Kidney epithelial cell (primary cell): ENCODE data around the gene SH3BGRL3. TPM values are rescaled to one million over a fixed set of nuclear protein-coding genes. Genes with fewer than 3 reads are reported as not detected.
"Not testable (repeated sequence)": the region's sequence is repeated elsewhere in the genome, so short reads cannot be mapped to it uniquely, and the experiment has no call there.

Experiments used
- DNase-seq: peaks from one replicate; pipeline ENCODE4 v3.0.0-alpha.2; 2010; ENCODE audit warnings: low read depth
- H3K27me3 ChIP-seq: 2 replicates; pipeline ENCODE4 v1.6.0; 2011; ENCODE audit warnings: low read length; ENCODE audit not compliant: control insufficient read depth, insufficient read depth
- H3K36me3 ChIP-seq: 2 replicates; pipeline ENCODE4 v1.5.1; 2011; ENCODE audit warnings: low read length; ENCODE audit not compliant: control insufficient read depth, insufficient read depth
- H3K4me3 ChIP-seq: 2 replicates; pipeline ENCODE4 v1.5.1; 2011; ENCODE audit warnings: low read depth, mild to moderate bottlenecking, control low read depth, low read length
- CTCF ChIP-seq: IDR thresholded peaks from 2 replicates; pipeline ENCODE4 v1.5.1; 2011; ENCODE audit warnings: mild to moderate bottlenecking, moderate library complexity, low read length, control low read depth, inconsistent platforms; ENCODE audit not compliant: insufficient read depth, poor library complexity, severe bottlenecking
- total RNA-seq: library from RNA; depleted of rRNA; stranded (reverse); fragments of >200 nt; gene quantifications from 2 replicates; pipeline ENCODE4 v1.2.3, GENCODE V29; 2015

The SH3BGRL3 gene
- total RNA-seq, 1 donor from 2014 or later = 113 TPM

- peak; percentile 93 for TF ChIP-seq CTCF
- peak; percentile 32 for DNase-seq
- H3K27me3 ChIP-seq = no peaks in the 10 kb centered on the region
- H3K4me3 ChIP-seq = no peak overlapping the region
- H3K36me3 ChIP-seq = no peaks in the 10 kb centered on the region
Observed at GRCh38 chr1:26321315-26322041, 41.6 kb downstream of the SH3BGRL3 start.

- H3K27me3 ChIP-seq = no peaks in the 10 kb centered on the region
- no peak for DNase-seq
- no peak overlapping the region for H3K4me3 ChIP-seq
- no peak for TF ChIP-seq CTCF
- H3K36me3 ChIP-seq = no peaks in the 10 kb centered on the region
Observed at GRCh38 chr1:26322042-26322331, 42.1 kb downstream of the SH3BGRL3 start.

- no peak for TF ChIP-seq CTCF
- Histone ChIP-seq H3K36me3 (no peaks in the 10 kb centered on the region), H3K4me3 (no peak overlapping the region), H3K27me3 (no peaks in the 10 kb centered on the region)
- DNase-seq = no peak
Observed at GRCh38 chr1:26323382-26323781, 43.5 kb downstream of the SH3BGRL3 start.

- no peaks in the 10 kb centered on the region for H3K27me3 ChIP-seq
- no peak for DNase-seq
- H3K4me3 ChIP-seq = no peak overlapping the region
- no peak for TF ChIP-seq CTCF
- no peaks in the 10 kb centered on the region for H3K36me3 ChIP-seq
Observed at GRCh38 chr1:26324550-26324949, 44.7 kb downstream of the SH3BGRL3 start.

- DNase-seq = no peak
- TF ChIP-seq CTCF = no peak
Observed at GRCh38 chr1:26327956-26328362, 48.1 kb downstream of the SH3BGRL3 start.

GRCh38 chr1:26328597-26328996 lies 48.7 kb downstream of the SH3BGRL3 start:
- TF ChIP-seq CTCF = no peak
- no peak for DNase-seq
- no peak overlapping the region for H3K4me3 ChIP-seq
- no peaks in the 10 kb centered on the region for H3K27me3 ChIP-seq
- H3K36me3 ChIP-seq = no peaks in the 10 kb centered on the region

More at GRCh38 chr1:26327956-26328362, 48.1 kb downstream of the SH3BGRL3 start:
- Histone ChIP-seq H3K36me3 (no peaks in the 10 kb centered on the region), H3K27me3 (no peaks in the 10 kb centered on the region), H3K4me3 (no peak overlapping the region)

GRCh38 chr1:26329380-26329779 lies 49.5 kb downstream of the SH3BGRL3 start:
- not testable (repeated sequence) for H3K4me3 ChIP-seq, H3K36me3 ChIP-seq, DNase-seq, H3K27me3 ChIP-seq
